Measurements from ENCODE around the gene VRK3. TPM values are rescaled to one million over a fixed set of nuclear protein-coding genes. Genes with fewer than 3 reads are reported as not detected.

VRK3 gene
- total and polyA plus RNA-seq, 3 donors from 2014 or later: 143 to 375 (median 237) TPM

- no peaks in the 10 kb centered on the region for H3K36me3 ChIP-seq (ENCODE audit: low read depth, missing control alignments)
- TF ChIP-seq CTCF (IDR thresholded peaks at IDR 0.05) (no peak), POLR2A (IDR thresholded peaks at IDR 0.05) (no peak)
Observed at GRCh38 chr19:50043967-50044366, 18.8 kb upstream of the VRK3 start.

GRCh38 chr19:50042363-50043024 lies 17.3 kb upstream of the VRK3 start:
- no peaks in the 10 kb centered on the region for H3K27me3 ChIP-seq
- WGBS, 2 donors: 94 to 97% methylated on average over 6 of the region's 6 CpGs
- no peak for TF ChIP-seq CTCF (IDR thresholded peaks at IDR 0.05)
- no peak for TF ChIP-seq POLR2A (IDR thresholded peaks at IDR 0.05)
- no peak overlapping the region for H3K4me3 ChIP-seq
- no peaks in the 10 kb centered on the region for H3K9me3 ChIP-seq
- no peak overlapping the region for H3K27ac ChIP-seq
- DNase-seq: no peak
- no peaks in the 10 kb centered on the region for H3K4me1 ChIP-seq
- no peaks in the 10 kb centered on the region for H3K36me3 ChIP-seq (ENCODE audit: low read depth, missing control alignments)
- intact Hi-C loops (cut with DNase I; ENCODE audit: low total_unique reads): no loop called here

More at GRCh38 chr19:50043967-50044366, 18.8 kb upstream of the VRK3 start:
- no peaks in the 10 kb centered on the region for H3K9me3 ChIP-seq
- no peaks in the 10 kb centered on the region for H3K27me3 ChIP-seq
- no peak overlapping the region for H3K27ac ChIP-seq
- no peaks in the 10 kb centered on the region for H3K4me1 ChIP-seq
- no peak for DNase-seq
- no peak overlapping the region for H3K4me3 ChIP-seq
- intact Hi-C loops (cut with DNase I; ENCODE audit: low total_unique reads): no loop called here
- 95 to 97% methylated on average over 2 of the region's 2 CpGs for WGBS, 2 donors

GRCh38 chr19:50040967-50041366 lies 15.8 kb upstream of the VRK3 start:
- no peaks in the 10 kb centered on the region for H3K27me3 ChIP-seq
- intact Hi-C loops (cut with DNase I; ENCODE audit: low total_unique reads): no loop called here
- no peaks in the 10 kb centered on the region for H3K36me3 ChIP-seq (ENCODE audit: low read depth, missing control alignments)
- no peak for DNase-seq
- H3K4me1 ChIP-seq: no peaks in the 10 kb centered on the region
- H3K27ac ChIP-seq: no peak overlapping the region
- WGBS, 2 donors: 78 to 81% methylated on average over 6 of the region's 6 CpGs
- TF ChIP-seq CTCF (IDR thresholded peaks at IDR 0.05) (no peak), POLR2A (IDR thresholded peaks at IDR 0.05) (no peak)
- H3K4me3 ChIP-seq: no peak overlapping the region
- no peaks in the 10 kb centered on the region for H3K9me3 ChIP-seq

- Histone ChIP-seq H3K9me3 (no peaks in the 10 kb centered on the region), H3K36me3 (ENCODE audit: low read depth, missing control alignments) (no peaks in the 10 kb centered on the region), H3K27me3 (no peaks in the 10 kb centered on the region), H3K4me1 (no peaks in the 10 kb centered on the region), H3K27ac (no peak overlapping the region), H3K4me3 (no peak overlapping the region)
- 98 to 100% methylated on average over 3 of the region's 3 CpGs for WGBS, 2 donors
- intact Hi-C loops (cut with DNase I; ENCODE audit: low total_unique reads): no loop called here
- DNase-seq: no peak
- TF ChIP-seq POLR2A (IDR thresholded peaks at IDR 0.05) (no peak), CTCF (IDR thresholded peaks at IDR 0.05) (no peak)
Observed at GRCh38 chr19:50039968-50040367, 14.8 kb upstream of the VRK3 start.

GRCh38 chr19:50036908-50037307 lies 11.7 kb upstream of the VRK3 start:
- TF ChIP-seq CTCF (IDR thresholded peaks at IDR 0.05): no peak
- TF ChIP-seq POLR2A (IDR thresholded peaks at IDR 0.05): no peak
- Histone ChIP-seq H3K9me3 (no peaks in the 10 kb centered on the region), H3K36me3 (ENCODE audit: low read depth, missing control alignments) (no peaks in the 10 kb centered on the region), H3K27ac (no peak overlapping the region), H3K4me1 (no peaks in the 10 kb centered on the region), H3K4me3 (no peak overlapping the region), H3K27me3 (no peaks in the 10 kb centered on the region)
- intact Hi-C loops (cut with DNase I; ENCODE audit: low total_unique reads): no loop called here
- WGBS, 2 donors: 91 to 97% methylated on average over 3 of the region's 3 CpGs
- DNase-seq: no peak

Data from testis (tissue), 3 donors.